ENCODE results near the gene LLGL1.
A peak's percentile ranks its signal among the peaks of the same experiment; 100 is the strongest.

LLGL1 gene

GRCh38 chr17:18246880-18247612, 21.6 kb downstream of the LLGL1 start:
- peak; percentile 25 for DNase-seq
- in situ Hi-C loops (cut with MboI; ENCODE audit: low pct_unique_long_range_greater_than_20kb, low sequenced_read_pairs), result no loop called here

GRCh38 chr17:18247613-18248001, 22.2 kb downstream of the LLGL1 start:
- no peak for DNase-seq
- in situ Hi-C loops (cut with MboI; ENCODE audit: low pct_unique_long_range_greater_than_20kb, low sequenced_read_pairs), result no loop called here

- peak; percentile 68 for DNase-seq
- in situ Hi-C loops (cut with MboI; ENCODE audit: low pct_unique_long_range_greater_than_20kb, low sequenced_read_pairs), result no loop called here
Measured at GRCh38 chr17:18248300-18248731, 22.9 kb downstream of the LLGL1 start.

GRCh38 chr17:18248811-18249210, 23.4 kb downstream of the LLGL1 start:
- in situ Hi-C loops (cut with MboI; ENCODE audit: low pct_unique_long_range_greater_than_20kb, low sequenced_read_pairs), result no loop called here
- no peak for DNase-seq

- no peak for DNase-seq
- in situ Hi-C loops (cut with MboI; ENCODE audit: low pct_unique_long_range_greater_than_20kb, low sequenced_read_pairs), result no loop called here
Measured at GRCh38 chr17:18250259-18250658, 24.8 kb downstream of the LLGL1 start.

GRCh38 chr17:18250708-18251107, 25.3 kb downstream of the LLGL1 start:
- no peak for DNase-seq
- in situ Hi-C loops (cut with MboI; ENCODE audit: low pct_unique_long_range_greater_than_20kb, low sequenced_read_pairs), result no loop called here

GRCh38 chr17:18251204-18251603, 25.8 kb downstream of the LLGL1 start:
- in situ Hi-C loops (cut with MboI; ENCODE audit: low pct_unique_long_range_greater_than_20kb, low sequenced_read_pairs), result no loop called here
- DNase-seq, result no peak

- DNase-seq, result no peak
- in situ Hi-C loops (cut with MboI; ENCODE audit: low pct_unique_long_range_greater_than_20kb, low sequenced_read_pairs), result no loop called here
Measured at GRCh38 chr17:18252160-18252559, 26.7 kb downstream of the LLGL1 start.

GRCh38 chr17:18253187-18253884, 27.9 kb downstream of the LLGL1 start:
- DNase-seq, result no peak
- in situ Hi-C loops (cut with MboI; ENCODE audit: low pct_unique_long_range_greater_than_20kb, low sequenced_read_pairs), result no loop called here

- in situ Hi-C loops (cut with MboI; ENCODE audit: low pct_unique_long_range_greater_than_20kb, low sequenced_read_pairs), result no loop called here
- DNase-seq, result no peak
Measured at GRCh38 chr17:18253947-18254821, 28.7 kb downstream of the LLGL1 start.

- in situ Hi-C loops (cut with MboI; ENCODE audit: low pct_unique_long_range_greater_than_20kb, low sequenced_read_pairs), result no loop called here
- DNase-seq, result no peak
Measured at GRCh38 chr17:18254888-18255649, 29.6 kb downstream of the LLGL1 start.

- in situ Hi-C loops (cut with MboI; ENCODE audit: low pct_unique_long_range_greater_than_20kb, low sequenced_read_pairs), result no loop called here
Measured at GRCh38 chr17:18256351-18256750, 30.9 kb downstream of the LLGL1 start.

GRCh38 chr17:18256776-18257175, 31.3 kb downstream of the LLGL1 start:
- in situ Hi-C loops (cut with MboI; ENCODE audit: low pct_unique_long_range_greater_than_20kb, low sequenced_read_pairs), result no loop called here
- no peak for DNase-seq

More at GRCh38 chr17:18256351-18256750, 30.9 kb downstream of the LLGL1 start:
- DNase-seq, result no peak

GRCh38 chr17:18257268-18257981, 32.0 kb downstream of the LLGL1 start:
- peak; percentile 51 for DNase-seq
- in situ Hi-C loops (cut with MboI; ENCODE audit: low pct_unique_long_range_greater_than_20kb, low sequenced_read_pairs), result no loop called here

GRCh38 chr17:18257982-18258355, 32.5 kb downstream of the LLGL1 start:
- in situ Hi-C loops (cut with MboI; ENCODE audit: low pct_unique_long_range_greater_than_20kb, low sequenced_read_pairs), result no loop called here
- peak; percentile 51 for DNase-seq

GRCh38 chr17:18258356-18259038, 33.1 kb downstream of the LLGL1 start, which contains the start of gene FLII:
Gene FLII, minus strand, starts transcription at chr17:18258738. Its CDS starts 48 bp downstream, at chr17:18258690.
- peak; percentile 51 for DNase-seq
- in situ Hi-C loops (cut with MboI; ENCODE audit: low pct_unique_long_range_greater_than_20kb, low sequenced_read_pairs), result no loop called here

- DNase-seq, result no peak
- in situ Hi-C loops (cut with MboI; ENCODE audit: low pct_unique_long_range_greater_than_20kb, low sequenced_read_pairs), result no loop called here
Measured at GRCh38 chr17:18259621-18260331, 34.3 kb downstream of the LLGL1 start.
